ENCODE results near the gene DLG2.

The DLG2 gene

GRCh38 chr11:85042361-85042760 lies 584.8 kb downstream of the DLG2 start:
- H3K27ac ChIP-seq (ENCODE audit: low read depth, low read length), result no peak overlapping the region
- TF ChIP-seq, protein P1, sequence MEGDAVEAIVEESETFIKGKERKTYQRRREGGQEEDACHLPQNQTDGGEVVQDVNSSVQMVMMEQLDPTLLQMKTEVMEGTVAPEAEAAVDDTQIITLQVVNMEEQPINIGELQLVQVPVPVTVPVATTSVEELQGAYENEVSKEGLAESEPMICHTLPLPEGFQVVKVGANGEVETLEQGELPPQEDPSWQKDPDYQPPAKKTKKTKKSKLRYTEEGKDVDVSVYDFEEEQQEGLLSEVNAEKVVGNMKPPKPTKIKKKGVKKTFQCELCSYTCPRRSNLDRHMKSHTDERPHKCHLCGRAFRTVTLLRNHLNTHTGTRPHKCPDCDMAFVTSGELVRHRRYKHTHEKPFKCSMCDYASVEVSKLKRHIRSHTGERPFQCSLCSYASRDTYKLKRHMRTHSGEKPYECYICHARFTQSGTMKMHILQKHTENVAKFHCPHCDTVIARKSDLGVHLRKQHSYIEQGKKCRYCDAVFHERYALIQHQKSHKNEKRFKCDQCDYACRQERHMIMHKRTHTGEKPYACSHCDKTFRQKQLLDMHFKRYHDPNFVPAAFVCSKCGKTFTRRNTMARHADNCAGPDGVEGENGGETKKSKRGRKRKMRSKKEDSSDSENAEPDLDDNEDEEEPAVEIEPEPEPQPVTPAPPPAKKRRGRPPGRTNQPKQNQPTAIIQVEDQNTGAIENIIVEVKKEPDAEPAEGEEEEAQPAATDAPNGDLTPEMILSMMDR (IDR thresholded peaks at IDR 0.05; ENCODE audit: low read depth, low read length, poor library complexity, severe bottlenecking), result no peak
- TF ChIP-seq EZH2phosphoT487 (IDR thresholded peaks at IDR 0.05; ENCODE audit: borderline replicate concordance, low read length), result no peak
- H3K79me2 ChIP-seq (ENCODE audit: control insufficient read depth, low read length), result no peaks in the 10 kb centered on the region
- no peaks in the 10 kb centered on the region for H3K27me3 ChIP-seq (ENCODE audit: control insufficient read depth, low read length)
- H3F3A ChIP-seq (ENCODE audit: control insufficient read depth, insufficient read depth), result no peaks in the 10 kb centered on the region
- no peaks in the 10 kb centered on the region for H3K9me3 ChIP-seq (ENCODE audit: control insufficient read depth, insufficient read depth, low read length)
- no peaks in the 10 kb centered on the region for H3K36me3 ChIP-seq (ENCODE audit: control insufficient read depth, low read length)
- H4K20me1 ChIP-seq (ENCODE audit: control insufficient read depth, insufficient read depth, low read depth, low read length), result no peaks in the 10 kb centered on the region
- H3K4me1 ChIP-seq (ENCODE audit: control insufficient read depth, low read length), result no peaks in the 10 kb centered on the region
- H3K4me2 ChIP-seq (ENCODE audit: low read length), result no peak overlapping the region
- H3K4me3 ChIP-seq (ENCODE audit: low read length), result no peak overlapping the region
- H3K9me2 ChIP-seq (replicated peaks; ENCODE audit: control insufficient read depth, low read length), result no peaks in the 10 kb centered on the region

- no peaks in the 10 kb centered on the region for H3K9me3 ChIP-seq (ENCODE audit: control insufficient read depth, insufficient read depth, low read length)
- H3K36me3 ChIP-seq (ENCODE audit: control insufficient read depth, low read length), result no peaks in the 10 kb centered on the region
- no peak overlapping the region for H3K27ac ChIP-seq (ENCODE audit: low read depth, low read length)
- no peaks in the 10 kb centered on the region for H3F3A ChIP-seq (ENCODE audit: control insufficient read depth, insufficient read depth)
- H3K4me2 ChIP-seq (ENCODE audit: low read length), result no peak overlapping the region
- H3K27me3 ChIP-seq (ENCODE audit: control insufficient read depth, low read length), result no peaks in the 10 kb centered on the region
- no peak for TF ChIP-seq EZH2phosphoT487 (IDR thresholded peaks at IDR 0.05; ENCODE audit: borderline replicate concordance, low read length)
- TF ChIP-seq, protein P1 (IDR thresholded peaks at IDR 0.05; ENCODE audit: low read depth, low read length, poor library complexity, severe bottlenecking), result no peak
- H3K4me3 ChIP-seq (ENCODE audit: low read length), result no peak overlapping the region
- H3K9me2 ChIP-seq (replicated peaks; ENCODE audit: control insufficient read depth, low read length), result no peaks in the 10 kb centered on the region
- no peaks in the 10 kb centered on the region for H3K79me2 ChIP-seq (ENCODE audit: control insufficient read depth, low read length)
- no peaks in the 10 kb centered on the region for H3K4me1 ChIP-seq (ENCODE audit: control insufficient read depth, low read length)
- H4K20me1 ChIP-seq (ENCODE audit: control insufficient read depth, insufficient read depth, low read depth, low read length), result no peaks in the 10 kb centered on the region
These were observed 587.0 kb downstream of the DLG2 start for GRCh38 chr11:85040166-85040565.

GRCh38 chr11:85029964-85030363 lies 597.2 kb downstream of the DLG2 start:
- H3K4me3 ChIP-seq (ENCODE audit: low read length), result no peak overlapping the region
- H3K4me1 ChIP-seq (ENCODE audit: control insufficient read depth, low read length), result no peaks in the 10 kb centered on the region
- no peak overlapping the region for H3K4me2 ChIP-seq (ENCODE audit: low read length)

More at GRCh38 chr11:85029964-85030363, 597.2 kb downstream of the DLG2 start:
- H3K27me3 ChIP-seq (ENCODE audit: control insufficient read depth, low read length), result no peaks in the 10 kb centered on the region
- no peak overlapping the region for H3K27ac ChIP-seq (ENCODE audit: low read depth, low read length)
- no peak for TF ChIP-seq EZH2phosphoT487 (IDR thresholded peaks at IDR 0.05; ENCODE audit: borderline replicate concordance, low read length)
- TF ChIP-seq, protein P1 (IDR thresholded peaks at IDR 0.05; ENCODE audit: low read depth, low read length, poor library complexity, severe bottlenecking), result no peak
- no peaks in the 10 kb centered on the region for H4K20me1 ChIP-seq (ENCODE audit: control insufficient read depth, insufficient read depth, low read depth, low read length)
- no peaks in the 10 kb centered on the region; the same call in 1 of the 2 replicates for H3K9me3 ChIP-seq (ENCODE audit: control insufficient read depth, insufficient read depth, low read length)
- no peaks in the 10 kb centered on the region for H3K9me2 ChIP-seq (replicated peaks; ENCODE audit: control insufficient read depth, low read length)
- no peaks in the 10 kb centered on the region for H3K36me3 ChIP-seq (ENCODE audit: control insufficient read depth, low read length)
- no peaks in the 10 kb centered on the region for H3F3A ChIP-seq (ENCODE audit: control insufficient read depth, insufficient read depth)
- no peaks in the 10 kb centered on the region for H3K79me2 ChIP-seq (ENCODE audit: control insufficient read depth, low read length)

Measured in DOHH2 (cell line).